Thyroid gland (tissue), 4 donors: Measurements from ENCODE around the gene PDE4B.

Experiments
- CTCF ChIP-seq, 6 experiments: fragments of 200-600 bp in 3 of 6; fragments of 450-650 bp in 3 of 6; sonication (generic) in 3 of 6; IDR thresholded peaks; one replicate each; pipeline ENCODE4 v1.5.1; 2016 to 2019; ENCODE audit warnings: antibody characterized with exemption in 6 of 6, mild to moderate bottlenecking in 2 of 6, inconsistent platforms in 1 of 6, moderate library complexity in 1 of 6
- POLR2A ChIP-seq, 2 donors: fragments of 450-650 bp; IDR thresholded peaks; one replicate each; pipeline ENCODE4 v1.6.1; 2017; ENCODE audit warnings: antibody characterized with exemption in 2 of 2, mild to moderate bottlenecking in 2 of 2, moderate library complexity in 1 of 2

- no peak for TF ChIP-seq CTCF (IDR thresholded peaks at IDR 0.05)
- TF ChIP-seq POLR2A (IDR thresholded peaks at IDR 0.05), result no peak
Observed at GRCh38 chr1:66156144-66156543, 363.4 kb downstream of the PDE4B start.
